LoVo (cell line): ENCODE measurements around the gene CR1L.
"Not testable (repeated sequence)": the region's sequence is repeated elsewhere in the genome, so short reads cannot be mapped to it uniquely, and the experiment has no call there.

Experiments used
- DNase-seq: peaks from one replicate; pipeline ENCODE4 v3.0.0-alpha.2; 2016; ENCODE audit warnings: low spot score

CR1L gene

DNA sequence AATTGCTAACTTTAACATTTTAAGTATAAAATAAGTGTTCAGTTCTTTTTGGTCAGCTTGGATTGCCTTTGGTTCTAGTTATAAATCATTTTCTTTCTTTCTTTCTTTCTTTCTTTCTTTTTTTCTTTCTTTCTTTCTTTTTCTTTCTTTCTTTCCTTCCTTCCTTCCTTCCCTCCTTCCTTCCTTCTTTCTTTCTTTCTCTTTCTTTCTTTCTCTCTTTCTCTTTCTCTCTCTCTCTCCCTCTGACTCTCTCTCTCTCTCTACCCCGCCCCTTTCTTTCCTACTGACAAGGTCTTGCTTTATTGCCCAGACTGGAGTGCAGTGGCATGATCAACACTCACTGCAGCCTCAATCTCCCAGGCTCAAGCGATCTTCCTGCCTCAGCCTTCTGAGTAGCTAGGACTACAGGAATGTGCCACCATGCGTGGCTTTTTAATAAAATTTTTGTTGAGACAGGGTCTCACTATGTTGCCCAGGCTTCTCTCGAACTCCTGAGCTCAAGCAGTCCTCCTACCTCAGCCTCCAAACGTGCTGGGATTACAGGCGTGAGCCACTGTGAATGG lies 38.0 kb downstream of the CR1L start:
- not testable (repeated sequence) for DNase-seq

DNA sequence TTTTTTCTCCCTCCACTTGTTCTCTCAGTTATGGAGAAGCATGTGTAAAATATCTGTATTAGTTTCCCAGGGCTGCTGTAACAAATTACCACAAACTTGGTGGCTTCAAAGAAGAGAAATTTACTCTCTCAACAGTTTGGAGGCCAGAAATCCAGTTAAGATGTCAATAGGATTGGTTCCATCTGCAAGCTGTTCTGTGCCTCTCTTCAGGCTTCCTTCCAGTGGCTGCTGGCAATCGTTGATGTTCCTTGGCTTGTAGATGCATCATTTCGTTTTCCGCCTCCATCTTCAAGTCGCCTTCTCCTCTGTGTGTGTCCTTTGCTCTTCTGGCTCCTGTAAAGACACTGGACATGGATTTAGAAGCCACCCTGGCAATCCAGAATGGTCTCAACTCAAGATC lies 45.6 kb downstream of the CR1L start:
- not testable (repeated sequence) for DNase-seq

DNA sequence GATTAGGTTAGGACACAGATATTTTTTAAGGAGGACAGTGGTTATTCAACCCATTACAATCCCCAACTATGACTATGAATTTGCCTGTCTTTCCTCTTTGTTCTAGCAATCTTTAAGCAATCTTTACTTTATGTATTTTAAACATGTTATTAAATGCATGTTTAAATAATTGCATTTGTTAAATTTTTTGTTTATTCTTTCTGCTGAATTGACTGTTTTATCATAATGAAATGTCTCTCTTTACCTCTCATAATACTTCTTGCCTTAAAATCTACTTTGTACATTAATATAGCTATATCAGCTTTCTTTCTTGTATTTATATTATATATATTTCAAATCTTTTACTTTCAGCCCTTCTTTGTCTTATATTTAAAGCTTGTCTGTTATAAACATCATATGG lies 46.1 kb downstream of the CR1L start:
- DNase-seq, result no peak

DNA sequence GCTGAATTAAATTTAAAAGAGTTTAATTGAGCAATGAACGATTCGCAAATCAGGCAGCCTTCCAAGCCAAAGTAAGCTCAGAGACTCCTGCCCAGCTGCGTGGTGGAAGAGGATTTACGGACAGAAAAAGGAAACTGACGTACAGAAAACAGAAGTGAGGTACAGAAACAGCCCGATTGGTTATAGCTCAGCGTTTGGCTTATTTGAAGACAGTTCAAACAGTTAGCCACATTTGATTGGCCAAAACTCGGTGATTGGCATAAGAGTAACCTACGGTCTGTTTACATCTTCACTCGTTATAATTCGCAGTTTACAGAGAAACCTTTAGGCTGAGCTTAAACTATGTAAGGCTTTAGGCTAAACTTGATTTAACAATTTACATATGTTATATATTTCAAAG lies 46.9 kb downstream of the CR1L start:
- DNase-seq, result peak; percentile 58

DNA sequence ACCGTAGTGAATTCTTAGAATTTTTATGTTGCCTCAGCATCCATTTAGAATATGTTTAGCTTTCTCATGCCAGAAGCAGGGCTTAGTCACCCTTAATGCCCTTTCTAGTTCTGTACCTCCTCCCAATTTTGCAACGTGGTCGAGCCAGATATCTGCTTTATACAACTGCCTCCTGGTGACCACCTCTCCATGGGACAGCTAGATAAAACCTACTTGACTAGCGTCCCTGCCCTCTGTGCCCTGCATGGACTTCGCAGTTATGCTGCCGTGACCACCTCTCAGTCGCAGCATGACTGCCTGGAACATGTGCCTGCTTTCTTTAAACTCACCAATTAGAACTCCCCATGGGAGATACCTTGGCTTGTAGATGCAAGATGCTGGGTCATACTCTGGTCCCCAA lies 47.4 kb downstream of the CR1L start:
- not testable (repeated sequence) for DNase-seq

DNA sequence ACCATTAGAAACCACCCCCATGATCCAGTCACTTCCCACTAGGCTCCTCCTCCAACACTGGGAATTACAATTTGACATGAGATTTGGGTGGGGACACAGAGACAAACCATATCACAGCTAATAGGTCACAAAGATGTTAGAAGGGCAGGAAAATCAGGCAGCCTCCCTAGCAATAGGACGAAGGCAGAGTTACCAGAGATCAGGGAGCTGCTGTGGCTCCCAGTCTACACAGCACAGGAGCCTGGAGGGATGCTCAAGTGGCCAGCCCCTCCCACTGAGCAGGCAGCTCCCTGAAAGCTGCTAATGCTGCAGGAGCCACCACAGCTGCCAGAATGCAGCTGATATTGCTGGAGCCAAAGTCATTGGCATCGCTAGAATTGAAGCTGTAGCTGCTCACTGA lies 51.0 kb downstream of the CR1L start:
- DNase-seq, result no peak

DNA sequence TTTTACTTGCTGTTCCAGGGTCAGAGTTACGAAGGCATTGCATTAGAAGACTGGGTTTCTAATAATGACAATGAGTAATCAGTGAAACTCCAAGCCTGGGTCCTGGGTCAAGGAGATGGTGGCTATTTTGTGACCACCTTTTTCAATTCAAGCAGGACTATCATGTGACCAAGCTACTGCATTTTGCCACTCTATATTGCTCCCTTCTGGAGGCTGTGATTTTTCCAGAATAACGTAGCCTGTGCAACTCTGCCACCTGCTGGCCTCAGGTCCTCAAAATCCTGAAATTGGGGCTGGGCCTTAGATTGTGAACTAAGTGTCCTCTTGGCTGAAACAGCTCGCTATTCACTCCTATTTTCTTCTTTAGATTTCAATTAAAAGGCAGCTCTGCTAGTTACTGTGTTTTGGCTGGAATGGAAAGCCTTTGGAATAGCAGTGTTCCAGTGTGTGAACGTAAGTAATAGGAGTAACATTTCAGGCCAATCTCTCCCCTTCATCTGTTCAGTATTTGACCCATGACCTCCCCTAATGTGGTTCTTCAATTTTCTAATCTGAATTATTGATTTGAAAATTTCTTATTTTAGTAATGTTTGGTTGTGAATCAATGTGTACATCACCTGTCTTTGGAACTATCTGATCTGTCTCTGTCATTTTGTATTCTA lies 54.0 kb downstream of the CR1L start:
- DNase-seq, result peak; percentile 45

DNA sequence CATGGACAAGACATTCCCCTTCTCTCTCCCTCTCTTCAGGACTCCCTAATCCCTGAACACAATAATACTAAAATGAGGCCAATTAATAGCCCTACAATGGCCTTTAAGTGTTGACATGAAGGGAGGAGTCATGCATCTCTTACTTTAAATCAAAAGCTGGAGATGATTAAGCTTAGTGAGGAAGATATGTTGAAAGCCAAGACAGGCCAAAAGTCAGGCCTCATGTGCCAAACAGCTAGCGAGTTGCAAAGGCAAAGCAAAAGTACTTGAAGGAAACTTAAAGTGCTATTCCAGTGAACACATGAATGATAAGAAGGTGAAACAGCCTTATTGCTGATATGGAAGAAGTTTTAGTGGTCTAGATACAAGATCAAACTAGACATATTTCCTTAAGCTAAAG lies 57.4 kb downstream of the CR1L start:
- DNase-seq, result no peak

DNA sequence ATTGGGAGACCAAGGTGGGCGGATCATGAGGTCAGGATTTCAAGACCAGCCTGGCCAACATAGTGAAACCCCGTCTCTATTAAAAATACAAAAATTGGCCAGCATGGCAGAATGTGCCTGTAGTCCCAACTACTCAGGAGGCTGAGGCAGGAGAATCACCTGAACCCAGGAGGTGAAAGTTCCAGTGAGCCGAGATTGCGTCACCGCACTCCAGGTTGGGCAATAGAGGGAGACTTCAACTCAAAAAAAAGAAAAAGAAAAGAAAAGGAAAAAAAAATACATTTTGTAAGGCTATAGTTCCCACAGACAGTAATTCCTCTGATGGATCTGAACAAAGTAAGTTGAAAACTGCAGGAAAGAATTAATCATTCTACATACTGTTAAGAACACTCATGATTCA lies 58.8 kb downstream of the CR1L start:
- no peak for DNase-seq

DNA sequence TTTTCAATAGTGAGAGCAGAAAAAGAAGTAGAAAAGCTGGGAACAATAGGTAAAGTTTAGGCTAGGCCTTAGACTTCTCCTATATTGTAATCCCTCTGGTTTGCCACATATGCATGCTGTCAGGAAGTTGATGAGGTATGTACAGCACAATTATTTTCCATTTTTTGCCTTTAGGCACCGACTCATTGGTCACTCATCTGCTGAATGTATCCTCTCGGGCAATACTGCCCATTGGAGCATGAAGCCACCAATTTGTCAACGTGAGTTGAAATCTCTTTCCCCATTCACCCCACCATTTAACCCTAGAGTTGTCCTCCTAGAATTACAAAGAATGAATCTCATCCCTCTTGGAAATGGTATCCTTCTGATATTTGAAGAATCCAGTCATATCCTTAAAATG lies 63.1 kb downstream of the CR1L start:
- not testable (repeated sequence) for DNase-seq

DNA sequence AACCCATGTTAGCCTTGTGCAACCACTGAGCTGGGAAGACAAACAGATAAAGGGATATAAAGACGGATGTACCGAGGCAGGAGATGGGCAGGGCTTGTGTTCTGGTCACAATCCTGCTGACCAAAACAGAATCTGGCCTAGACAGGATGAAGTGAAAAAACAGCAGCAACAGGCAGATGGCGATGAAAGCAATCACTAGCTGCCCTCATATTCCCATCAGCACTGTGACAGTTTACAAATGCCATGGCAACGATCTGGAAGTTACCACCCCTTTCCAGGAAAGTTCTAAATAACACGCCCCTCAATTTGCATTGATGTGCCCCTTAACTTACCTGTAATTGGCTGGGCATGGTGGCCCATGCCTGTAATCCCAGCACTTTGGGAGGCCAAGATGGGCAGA lies 66.4 kb downstream of the CR1L start:
- DNase-seq, result no peak

DNA sequence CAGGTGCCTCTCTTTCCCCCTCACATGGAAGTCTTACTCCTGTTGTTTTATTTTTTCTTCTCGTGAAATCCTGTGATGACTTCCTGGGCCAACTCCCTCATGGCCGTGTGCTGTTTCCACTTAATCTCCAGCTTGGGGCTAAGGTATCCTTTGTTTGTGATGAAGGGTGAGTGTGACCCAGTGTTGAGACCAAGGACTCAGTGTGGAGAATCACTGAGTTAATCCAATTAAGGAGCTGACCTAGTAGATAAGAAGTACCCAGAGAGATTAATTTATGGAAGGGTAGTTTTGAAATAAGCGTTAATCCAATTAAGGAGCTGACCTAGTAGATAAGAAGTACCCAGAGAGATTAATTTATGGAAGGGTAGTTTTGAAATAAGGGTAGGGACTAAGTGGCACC lies 67.8 kb downstream of the CR1L start:
- DNase-seq, result not testable (repeated sequence)

DNA sequence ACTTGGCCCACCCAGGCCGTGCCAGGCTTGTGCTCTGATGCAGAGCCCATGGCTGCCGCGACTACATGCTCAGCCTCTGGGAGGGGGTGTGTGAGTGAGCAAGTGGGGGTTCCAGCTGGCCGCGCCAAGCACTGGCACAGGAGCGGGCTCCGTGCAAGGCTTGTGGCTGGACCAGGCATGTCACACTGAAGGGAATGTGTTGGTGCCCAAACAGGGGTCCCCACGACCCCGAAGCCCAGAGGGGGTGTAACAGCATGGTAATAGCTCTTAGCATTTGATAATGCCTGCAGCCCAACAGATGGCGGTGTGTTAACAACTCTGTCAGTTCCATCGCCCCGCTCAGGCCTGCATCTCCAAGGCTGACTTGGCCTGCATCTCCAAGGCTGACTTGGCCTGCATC lies 68.6 kb downstream of the CR1L start:
- DNase-seq, result no peak

DNA sequence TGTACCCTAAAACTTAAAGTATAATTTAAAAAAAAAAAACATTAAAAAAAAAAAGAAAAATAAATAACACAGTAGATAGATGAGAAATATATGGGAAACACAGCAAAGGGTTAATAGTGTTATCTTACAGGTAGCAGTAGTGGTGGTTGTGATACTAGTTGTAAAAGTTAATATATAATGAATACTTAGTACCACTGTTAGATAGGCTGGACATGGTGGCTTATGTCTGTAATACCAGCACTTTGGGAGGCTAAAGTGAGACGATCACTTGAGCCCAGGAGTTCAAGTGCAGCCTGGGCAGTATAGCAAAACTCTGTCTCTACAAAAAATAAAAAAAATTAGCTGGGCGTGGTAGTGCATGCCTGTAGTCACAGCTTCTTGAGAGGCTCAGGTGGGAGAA lies 74.3 kb downstream of the CR1L start:
- DNase-seq, result no peak

DNA sequence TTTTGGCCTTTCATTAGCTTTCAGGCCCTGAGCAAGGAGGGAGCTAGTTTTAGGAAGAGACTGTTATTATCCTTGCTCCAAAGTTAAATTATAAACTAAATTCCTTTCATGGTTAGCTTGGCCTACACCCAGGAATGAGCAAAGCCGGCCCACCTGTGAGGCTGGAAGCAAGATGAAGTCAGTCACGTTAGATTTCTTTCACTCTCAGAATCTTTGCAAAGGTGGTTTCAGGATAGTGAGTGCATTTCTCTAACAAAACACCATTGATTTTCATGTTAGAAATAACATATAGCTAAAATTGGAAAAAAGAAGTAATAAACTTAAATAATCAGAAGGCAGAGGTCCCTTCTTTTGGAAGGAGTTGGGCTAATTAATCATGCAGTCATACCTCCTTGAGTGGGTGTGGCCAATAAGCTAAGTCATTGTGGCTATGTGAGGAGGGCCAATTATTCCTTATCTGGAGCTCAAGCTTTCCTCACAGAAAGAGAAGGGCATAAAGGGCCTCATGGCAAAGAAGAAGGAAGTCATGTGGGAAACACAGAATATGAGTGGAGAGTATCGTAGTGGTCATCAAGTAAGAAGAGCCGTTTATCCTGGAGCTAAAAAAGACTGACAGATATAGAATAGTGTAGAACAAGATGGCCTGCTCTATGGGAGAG lies 83.4 kb downstream of the CR1L start:
- not testable (repeated sequence) for DNase-seq

DNA sequence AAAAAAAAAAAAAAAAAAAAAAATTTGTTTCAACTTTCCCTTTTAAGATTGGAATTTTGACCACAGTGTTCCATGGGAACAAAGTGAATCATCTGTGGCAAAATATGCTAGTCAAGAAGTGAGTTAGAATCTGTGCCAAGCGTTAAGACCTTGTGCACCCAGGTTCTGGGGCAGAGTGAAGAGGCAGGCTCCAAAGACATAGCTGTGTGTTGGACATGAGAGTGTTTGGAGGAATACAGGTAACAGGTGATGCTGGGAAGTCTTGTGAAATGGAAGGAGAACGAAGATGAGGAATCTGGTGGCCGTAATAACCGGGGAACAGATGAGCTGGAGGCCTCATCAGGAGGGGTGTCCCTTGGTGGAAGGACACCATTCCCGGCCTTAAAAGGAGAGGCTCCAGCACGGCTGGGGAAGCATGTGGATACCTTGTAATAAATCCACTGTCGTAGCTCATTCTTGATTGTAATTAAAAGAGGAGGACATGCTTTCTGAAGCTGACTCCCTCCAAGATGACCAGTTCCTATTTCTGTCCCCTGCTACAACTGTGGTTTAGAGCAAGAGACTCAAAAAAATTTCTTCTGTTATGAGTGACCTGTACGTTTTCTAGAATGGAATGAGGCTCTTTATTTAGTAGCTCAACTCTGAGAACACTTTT lies 92.7 kb downstream of the CR1L start:
- not testable (repeated sequence) for DNase-seq

DNA sequence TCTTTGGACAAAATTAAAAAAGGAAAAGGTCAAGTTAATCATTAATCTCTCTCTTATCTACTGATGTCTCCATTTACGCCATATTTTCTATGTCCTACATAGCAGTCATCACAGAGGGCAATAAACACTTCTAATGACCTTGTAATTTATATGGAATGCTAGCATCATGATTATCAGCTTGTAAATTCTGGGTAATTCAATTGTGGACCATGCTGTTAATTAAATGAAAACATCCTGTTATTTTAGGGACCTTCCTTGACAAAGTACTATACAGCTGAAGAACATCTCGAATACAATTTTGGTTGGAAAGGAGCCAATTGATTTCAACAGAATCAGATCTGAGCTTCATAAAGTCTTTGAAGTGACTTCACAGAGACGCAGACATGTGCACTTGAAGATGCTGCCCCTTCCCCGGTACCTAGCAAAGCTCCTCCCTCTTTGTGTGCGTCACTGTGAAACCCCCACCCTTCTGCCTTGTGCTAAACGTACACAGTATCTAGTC lies 93.3 kb downstream of the CR1L start:
- peak; percentile 61 for DNase-seq

DNA sequence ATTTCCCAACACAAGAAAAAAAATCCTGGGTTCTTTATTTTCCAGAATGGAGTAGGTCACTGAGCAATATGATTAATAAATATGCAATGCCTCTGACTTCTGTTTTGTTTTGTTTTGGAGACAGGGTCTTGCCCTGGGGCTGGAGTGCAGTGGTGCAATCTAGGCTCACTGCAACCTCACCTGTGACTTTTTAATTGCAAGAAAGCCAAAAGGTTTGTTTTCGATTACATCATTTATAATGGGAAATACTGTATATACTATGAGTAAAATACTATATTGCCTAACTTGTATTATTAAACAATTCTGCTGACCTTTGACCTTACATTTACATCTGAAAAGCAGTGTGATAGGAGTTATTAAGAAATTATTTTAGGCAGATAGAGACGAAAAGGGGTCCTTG lies 95.3 kb downstream of the CR1L start:
- no peak for DNase-seq

DNA sequence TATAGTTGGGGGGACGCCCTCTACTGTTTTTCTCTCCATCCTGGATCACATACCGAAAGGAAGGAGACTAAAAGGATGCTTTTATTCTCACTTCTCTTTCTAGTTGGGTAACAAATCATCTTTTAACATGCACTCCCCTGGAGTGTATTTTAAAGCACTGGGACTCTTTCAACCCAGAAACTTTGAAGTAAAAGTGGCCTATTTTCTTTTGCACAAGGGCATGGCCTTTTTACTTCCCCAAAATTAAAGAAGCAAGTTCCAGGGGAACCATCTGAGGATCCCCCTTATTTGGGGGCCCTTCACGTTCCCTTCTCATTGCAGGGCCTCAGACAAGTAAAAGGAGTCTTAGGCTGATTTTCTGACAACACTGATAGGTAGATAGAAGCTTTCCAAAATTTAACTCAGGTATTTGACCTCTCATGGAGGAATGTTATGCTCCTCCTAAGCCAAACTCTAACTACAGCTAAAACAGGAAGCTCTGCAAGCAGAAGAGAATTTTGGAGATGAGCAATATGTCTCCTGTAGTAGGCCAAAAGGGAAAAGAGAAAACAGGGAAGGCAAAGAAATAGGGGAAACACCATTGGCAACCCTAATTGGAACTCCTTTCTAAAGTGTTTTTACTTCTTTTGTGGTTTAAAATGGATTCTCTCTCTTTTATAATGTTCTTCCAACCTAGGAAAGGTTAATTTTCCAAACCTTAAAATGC lies 98.1 kb downstream of the CR1L start:
- DNase-seq, result no peak

DNA sequence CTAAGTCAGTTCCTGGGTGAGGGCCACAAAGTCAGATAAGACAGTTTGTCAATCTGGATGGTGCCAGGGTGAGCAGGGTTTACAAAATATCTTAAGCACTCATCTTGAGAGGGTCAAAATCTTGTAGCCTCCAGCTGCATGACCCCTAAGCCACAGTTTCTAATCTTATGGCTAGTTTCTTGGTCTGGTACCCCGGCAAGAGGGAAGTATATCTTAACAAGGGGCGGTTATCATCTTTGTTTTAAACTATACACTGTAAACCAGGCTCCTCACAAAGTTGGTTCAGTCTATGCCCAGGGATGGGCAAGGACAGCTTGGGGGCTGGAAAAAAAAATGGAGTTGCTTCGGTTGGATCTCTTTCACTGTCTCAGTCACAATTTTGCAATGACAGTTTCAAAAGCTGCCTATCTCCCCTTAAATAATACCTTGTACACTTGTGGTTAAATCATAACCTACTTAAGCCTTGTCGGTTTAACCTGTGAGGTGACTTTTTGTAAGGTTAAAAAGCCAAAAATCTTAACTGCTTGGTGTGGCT lies 99.1 kb downstream of the CR1L start:
- no peak for DNase-seq

DNA sequence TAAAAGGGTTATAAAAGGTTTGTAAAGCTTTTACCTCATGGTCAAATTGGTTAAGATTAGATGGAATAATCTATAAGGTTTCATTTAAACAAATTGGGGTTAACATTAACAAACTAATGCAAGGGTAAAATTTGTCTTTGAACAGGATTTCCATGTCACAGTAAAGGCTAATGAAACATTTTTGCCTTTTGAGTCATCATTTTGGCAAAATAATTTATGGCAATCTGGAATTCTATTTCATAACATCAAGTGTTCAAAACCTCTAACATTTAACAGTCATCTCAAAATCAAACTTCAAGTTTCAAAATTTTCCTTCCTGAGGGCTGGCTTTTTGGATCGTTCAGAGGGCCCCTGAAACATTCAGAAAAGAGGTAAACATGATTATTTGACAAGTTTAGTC lies 100.4 kb downstream of the CR1L start:
- no peak for DNase-seq
